ENCODE results near the gene TBC1D19.
"Not testable (repeated sequence)": the region's sequence is repeated elsewhere in the genome, so short reads cannot be mapped to it uniquely, and the experiment has no call there.

Gene TBC1D19

GRCh38 chr4:26583865-26584652 lies at the start of gene TBC1D19:
Gene TBC1D19, plus strand, starts transcription at chr4:26584084. Its CDS starts 110 bp downstream, at chr4:26584194.
- peak; percentile 76 for DNase-seq (ENCODE audit: low read depth)

GRCh38 chr4:26542991-26543390 lies 40.9 kb upstream of the TBC1D19 start:
- no peak for DNase-seq (ENCODE audit: low read depth)

GRCh38 chr4:26544421-26544820 lies 39.5 kb upstream of the TBC1D19 start:
- DNase-seq (ENCODE audit: low read depth): no peak

- DNase-seq (ENCODE audit: low read depth): not testable (repeated sequence)
Measured at GRCh38 chr4:26548379-26548778, 35.5 kb upstream of the TBC1D19 start.

DNA sequence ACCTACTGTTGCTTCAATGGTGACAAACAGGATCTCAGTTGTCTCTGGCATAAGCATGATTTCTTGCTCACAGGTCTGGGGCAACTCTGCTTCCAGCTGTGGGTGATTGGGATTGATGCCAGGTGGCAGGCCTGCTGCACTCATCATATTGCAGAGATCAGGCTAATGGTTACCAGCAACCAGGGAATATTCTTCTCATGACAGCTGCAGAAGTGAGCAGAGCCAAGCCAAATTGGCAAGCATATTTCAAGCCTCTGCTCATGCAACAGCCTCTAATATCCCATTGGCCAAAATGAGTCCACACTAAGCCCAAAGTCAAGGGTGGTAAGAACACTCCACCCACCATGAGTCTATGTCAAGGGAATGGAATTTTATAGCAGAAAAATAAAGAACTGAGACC lies 26.7 kb upstream of the TBC1D19 start:
- DNase-seq (ENCODE audit: low read depth): peak; percentile 98

DNA sequence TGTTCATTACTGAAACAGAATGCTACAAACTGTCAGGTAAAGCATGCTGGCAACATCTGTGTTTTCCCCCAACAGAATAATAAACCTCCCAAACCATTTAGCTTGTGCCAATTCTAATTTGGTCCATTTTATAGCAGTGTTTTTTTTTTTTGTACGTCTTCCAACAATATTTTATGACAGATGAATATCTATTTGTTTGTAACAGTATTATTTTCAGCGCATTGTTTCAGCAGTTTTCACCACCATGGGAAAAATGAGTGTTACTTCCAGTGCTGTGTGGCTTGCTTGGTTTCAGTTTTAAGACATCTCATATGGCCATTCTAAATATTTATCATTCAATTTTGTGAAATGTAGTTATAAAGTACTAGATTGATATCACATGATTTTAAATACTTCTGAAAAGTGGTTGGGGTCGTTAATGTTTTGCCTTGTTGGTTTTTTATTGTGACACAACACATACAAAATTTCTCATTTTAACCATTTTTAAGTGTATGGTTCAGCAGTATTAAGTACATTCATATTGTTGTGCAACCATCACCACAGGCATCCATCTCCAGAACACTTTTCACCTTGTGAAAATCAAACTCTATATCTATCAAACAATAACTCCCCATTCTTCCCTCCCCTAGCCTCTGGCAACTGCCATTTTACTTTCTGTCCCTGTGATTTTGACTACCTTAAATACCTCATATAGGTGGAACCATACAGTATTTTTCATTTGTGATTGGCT lies 25.6 kb upstream of the TBC1D19 start:
- no peak for DNase-seq (ENCODE audit: low read depth)

DNA sequence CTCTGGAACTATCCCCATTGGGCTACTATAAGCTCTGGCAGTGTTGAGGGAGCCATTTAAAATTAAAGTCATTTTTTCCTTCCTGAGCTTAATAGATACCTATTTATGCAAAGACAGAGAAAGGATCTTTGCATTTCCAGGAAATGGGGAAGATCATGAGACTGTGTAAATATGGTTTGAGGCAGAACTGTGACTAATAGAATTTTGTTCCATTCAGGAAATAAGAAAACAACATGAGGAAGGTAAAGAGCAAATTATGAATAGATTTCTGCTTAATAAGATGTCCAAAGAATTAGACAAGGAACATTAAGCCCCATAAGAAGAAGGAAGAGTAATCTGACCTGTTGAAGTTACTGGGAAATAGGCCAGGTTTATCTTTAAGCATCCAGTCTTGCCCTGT lies 17.8 kb upstream of the TBC1D19 start:
- no peak for DNase-seq (ENCODE audit: low read depth)

DNA sequence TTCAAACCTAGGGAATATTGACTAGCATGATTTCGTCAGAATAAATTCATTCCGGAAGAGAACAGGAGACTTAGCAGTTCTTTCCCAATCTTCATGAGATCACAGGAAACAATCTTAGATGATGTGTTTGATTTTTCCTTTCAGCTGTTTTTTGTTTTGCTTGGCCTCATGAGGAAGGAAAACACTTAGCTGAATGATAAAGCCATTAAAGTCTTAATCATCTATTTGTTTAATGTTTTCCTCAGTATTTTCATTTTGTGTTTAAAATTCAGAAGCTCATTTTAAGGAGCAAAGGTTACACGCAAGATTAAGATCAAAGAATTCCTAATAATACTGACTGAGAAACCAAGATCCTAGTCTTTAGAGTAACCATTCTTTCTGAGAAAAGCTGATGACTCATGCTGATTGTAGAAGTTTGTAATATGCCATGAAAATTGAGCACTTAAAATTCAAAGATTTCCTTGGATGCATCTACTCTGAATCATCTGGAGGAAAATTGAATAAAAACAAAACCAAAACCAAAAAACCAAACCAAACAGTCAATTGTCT lies 15.4 kb upstream of the TBC1D19 start:
- DNase-seq (ENCODE audit: low read depth): peak; percentile 93

DNA sequence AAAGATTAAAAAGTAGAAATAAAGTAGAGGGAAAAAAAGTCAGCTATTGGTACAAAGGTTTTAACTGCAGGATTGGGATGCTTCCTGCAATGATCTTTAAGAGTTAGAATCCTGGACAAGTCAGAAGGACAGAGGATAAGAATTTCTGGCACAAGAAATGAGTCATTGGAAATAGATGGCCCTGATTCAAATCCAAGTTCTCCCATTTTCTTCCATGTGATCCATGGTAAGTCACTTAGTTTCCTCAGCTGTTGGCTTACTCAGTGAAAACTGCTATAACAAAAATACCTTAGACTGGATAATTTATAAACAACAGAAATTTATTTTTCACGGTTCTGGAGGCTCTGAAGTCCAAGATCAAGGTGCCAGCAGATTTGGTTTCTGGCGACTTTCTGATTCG lies 13.3 kb upstream of the TBC1D19 start:
- DNase-seq (ENCODE audit: low read depth): no peak

DNA sequence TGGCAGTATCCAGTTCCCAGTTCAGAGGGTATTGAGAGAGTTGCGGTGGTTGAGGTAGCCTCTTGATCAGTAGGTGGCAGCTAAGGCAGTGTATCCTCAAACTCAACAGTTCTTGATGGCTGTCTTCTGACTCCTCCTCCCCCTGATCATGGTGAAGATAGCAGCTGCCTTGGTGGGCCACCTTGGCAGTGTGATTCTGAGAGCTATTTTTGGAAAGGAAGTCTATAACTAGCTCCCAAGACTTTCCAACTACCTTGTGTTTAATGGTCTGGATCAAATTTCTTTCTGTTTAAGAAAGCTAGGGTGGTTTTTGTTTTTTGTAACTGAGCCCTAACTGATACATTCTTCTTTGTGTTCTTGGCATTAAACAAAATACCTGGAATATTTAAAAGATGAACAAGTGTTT lies 10.5 kb upstream of the TBC1D19 start:
- no peak for DNase-seq (ENCODE audit: low read depth)

GRCh38 chr4:26574563-26574962 lies 9.3 kb upstream of the TBC1D19 start:
- DNase-seq (ENCODE audit: low read depth): no peak

DNA sequence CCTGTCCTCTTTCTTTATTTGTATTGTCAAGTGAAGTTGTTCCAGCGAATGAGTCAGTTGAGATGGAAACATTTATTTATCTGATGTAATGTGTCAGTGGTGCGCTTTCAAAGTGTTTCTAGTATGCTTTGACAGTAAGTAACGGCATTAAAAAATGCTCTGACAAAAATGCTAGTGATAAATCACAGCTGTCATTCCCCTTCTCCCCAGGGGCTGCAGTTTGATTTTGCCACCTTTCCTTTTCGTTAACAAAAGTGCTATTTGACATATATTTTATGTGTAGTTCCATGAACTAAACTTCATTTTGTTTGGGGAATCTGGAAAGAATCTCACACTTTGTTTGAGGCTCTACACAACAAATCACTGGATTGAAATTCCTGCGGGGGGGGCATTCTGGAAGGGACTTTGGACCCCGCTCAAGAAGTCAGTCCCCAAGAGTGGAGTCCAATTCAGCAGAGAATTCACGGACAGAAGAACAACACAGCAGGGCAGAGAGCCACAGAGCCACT lies 7.6 kb upstream of the TBC1D19 start:
- peak; percentile 53 for DNase-seq (ENCODE audit: low read depth)

GRCh38 chr4:26577066-26577465 lies 6.8 kb upstream of the TBC1D19 start:
- no peak for DNase-seq (ENCODE audit: low read depth)

- no peak for DNase-seq (ENCODE audit: low read depth)
Measured at GRCh38 chr4:26579169-26579568, 4.7 kb upstream of the TBC1D19 start.

DNA sequence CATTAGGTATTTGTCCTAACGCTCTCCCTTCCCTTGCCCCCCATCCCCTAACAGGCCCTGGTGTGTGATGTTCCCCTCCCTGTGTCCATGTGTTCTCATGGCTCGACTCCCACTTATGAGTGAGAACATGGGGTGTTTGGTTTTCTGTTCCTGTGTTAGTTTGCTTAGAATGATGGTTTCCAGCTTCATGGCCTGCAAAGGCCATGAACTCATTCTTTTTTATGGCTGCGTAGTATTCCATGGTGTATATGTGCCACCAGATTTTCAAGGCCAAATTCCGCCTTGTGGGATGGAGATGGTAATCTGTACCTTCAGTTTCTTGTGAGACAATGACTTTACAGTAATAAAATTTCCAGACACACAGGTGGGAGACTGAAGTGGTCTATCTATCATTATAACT lies 2.5 kb upstream of the TBC1D19 start:
- DNase-seq (ENCODE audit: low read depth): not testable (repeated sequence)

GRCh38 chr4:26583538-26583864 lies 383 bp upstream of the TBC1D19 start:
- no peak for DNase-seq (ENCODE audit: low read depth)

GRCh38 chr4:26584725-26585124 lies 841 bp downstream of the TBC1D19 start:
- DNase-seq (ENCODE audit: low read depth): no peak

DNA sequence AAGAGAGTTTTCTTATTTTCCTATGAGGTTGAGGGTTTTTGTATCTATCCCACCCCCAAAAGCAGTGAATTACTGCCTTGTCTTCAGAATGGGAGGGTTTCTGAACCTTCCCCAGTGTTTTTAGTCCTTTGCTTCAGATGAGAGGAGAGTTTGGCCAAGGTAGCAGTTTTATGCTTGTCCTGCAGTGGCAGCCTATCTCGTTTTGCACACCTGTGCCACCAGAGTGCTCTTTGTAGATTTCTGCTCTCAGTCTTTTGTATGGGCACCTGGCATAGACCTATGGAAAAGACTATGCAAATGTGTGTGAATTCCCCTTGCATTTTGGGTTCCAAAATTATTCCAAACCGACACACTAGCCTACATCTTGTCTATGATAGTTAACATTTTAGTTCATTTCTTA lies 5.8 kb downstream of the TBC1D19 start:
- DNase-seq (ENCODE audit: low read depth): no peak

DNA sequence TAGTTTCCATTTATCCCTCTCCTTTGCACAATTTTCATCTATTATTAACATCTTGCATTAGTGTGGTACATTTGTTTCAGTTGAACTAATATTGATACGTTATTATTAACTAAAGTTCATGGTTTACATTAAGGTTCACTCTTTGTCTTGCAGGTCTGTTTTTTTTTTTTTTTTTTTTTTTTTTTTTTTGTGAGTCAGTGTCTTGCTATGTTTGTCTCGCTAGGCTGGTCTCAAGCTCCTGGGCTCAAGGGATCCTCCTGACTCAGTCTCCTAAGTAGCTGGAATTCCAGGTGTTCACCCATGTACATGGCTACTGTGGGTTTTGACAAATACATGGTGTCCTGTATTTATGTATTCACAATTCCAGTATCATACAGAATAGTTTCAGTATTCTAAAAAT lies 6.8 kb downstream of the TBC1D19 start:
- no peak for DNase-seq (ENCODE audit: low read depth)

- DNase-seq (ENCODE audit: low read depth): not testable (repeated sequence)
Measured at GRCh38 chr4:26593557-26593956, 9.7 kb downstream of the TBC1D19 start.

- DNase-seq (ENCODE audit: low read depth): no peak
Measured at GRCh38 chr4:26594371-26594770, 10.5 kb downstream of the TBC1D19 start.

- no peak for DNase-seq (ENCODE audit: low read depth)
Measured at GRCh38 chr4:26594778-26595177, 10.9 kb downstream of the TBC1D19 start.

DNA sequence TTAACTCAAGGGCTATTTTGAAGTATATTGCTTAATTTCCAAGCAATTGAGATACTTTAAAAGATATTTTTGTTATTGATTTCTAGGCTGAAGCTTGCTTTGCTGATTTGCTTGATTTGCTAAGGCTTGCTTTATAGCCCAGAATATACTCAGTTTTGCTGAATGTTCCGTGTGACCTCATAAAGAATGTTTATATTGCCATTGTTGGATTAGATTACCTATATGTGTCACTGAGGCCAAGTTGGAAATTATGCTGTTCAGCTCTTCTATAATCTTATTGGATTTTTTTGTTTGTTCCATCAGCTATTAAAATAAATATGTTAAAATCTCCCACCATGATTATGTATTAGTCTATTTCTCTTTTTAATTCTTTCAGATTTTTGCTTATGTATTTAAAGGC lies 13.0 kb downstream of the TBC1D19 start:
- no peak for DNase-seq (ENCODE audit: low read depth)

Data from stromal cell of bone marrow (primary cell).